ENCODE results near the gene CSNK2A1.

Gene CSNK2A1

DNA sequence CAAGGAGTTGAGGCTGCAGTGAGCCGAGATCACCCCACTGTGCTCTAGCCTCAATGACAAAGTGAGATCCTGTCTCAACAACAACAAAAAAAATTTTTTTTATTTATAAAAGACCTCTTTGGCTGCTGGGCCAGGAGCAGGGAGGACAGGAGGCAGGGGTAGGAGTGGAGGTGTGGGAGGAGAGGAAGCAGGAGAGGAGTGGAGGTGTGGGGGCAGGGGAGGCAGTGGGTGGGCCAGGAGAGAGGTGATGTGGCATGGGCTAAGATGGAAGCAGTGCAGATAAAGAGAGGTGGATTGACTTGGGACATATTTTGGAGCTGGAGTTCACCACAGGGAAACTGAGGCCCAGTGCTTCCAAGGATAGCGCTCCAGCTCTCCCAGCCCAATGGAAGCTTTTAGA lies 13.4 kb upstream of the CSNK2A1 start:
- Histone ChIP-seq H3K4me2 (ENCODE audit: low read depth, low read length, poor library complexity, severe bottlenecking) (no peak overlapping the region), H2AFZ (ENCODE audit: low read depth, low read length, severe bottlenecking) (no peak overlapping the region), H3K9me2 (replicated peaks; ENCODE audit: insufficient read depth, low read length) (no peaks in the 10 kb centered on the region), H3F3A (ENCODE audit: insufficient read depth) (no peaks in the 10 kb centered on the region), H4K20me1 (ENCODE audit: low read depth, low read length) (no peaks in the 10 kb centered on the region), H3K27ac (ENCODE audit: low read depth, low read length) (no peak overlapping the region), H3K9ac (ENCODE audit: low read length) (no peak overlapping the region), H3K27me3 (ENCODE audit: low read length) (no peaks in the 10 kb centered on the region), H3K36me3 (ENCODE audit: low read length) (no peaks in the 10 kb centered on the region), H3K4me3 (ENCODE audit: insufficient read depth, low read length, poor library complexity, severe bottlenecking) (no peak overlapping the region), H3K79me2 (ENCODE audit: insufficient read depth, low read length) (no peaks in the 10 kb centered on the region), H3K9me3 (ENCODE audit: insufficient read depth, low read length) (no peaks in the 10 kb centered on the region)
- TF ChIP-seq, protein P1, sequence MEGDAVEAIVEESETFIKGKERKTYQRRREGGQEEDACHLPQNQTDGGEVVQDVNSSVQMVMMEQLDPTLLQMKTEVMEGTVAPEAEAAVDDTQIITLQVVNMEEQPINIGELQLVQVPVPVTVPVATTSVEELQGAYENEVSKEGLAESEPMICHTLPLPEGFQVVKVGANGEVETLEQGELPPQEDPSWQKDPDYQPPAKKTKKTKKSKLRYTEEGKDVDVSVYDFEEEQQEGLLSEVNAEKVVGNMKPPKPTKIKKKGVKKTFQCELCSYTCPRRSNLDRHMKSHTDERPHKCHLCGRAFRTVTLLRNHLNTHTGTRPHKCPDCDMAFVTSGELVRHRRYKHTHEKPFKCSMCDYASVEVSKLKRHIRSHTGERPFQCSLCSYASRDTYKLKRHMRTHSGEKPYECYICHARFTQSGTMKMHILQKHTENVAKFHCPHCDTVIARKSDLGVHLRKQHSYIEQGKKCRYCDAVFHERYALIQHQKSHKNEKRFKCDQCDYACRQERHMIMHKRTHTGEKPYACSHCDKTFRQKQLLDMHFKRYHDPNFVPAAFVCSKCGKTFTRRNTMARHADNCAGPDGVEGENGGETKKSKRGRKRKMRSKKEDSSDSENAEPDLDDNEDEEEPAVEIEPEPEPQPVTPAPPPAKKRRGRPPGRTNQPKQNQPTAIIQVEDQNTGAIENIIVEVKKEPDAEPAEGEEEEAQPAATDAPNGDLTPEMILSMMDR (IDR thresholded peaks at IDR 0.05; ENCODE audit: insufficient read depth, low read length, poor library complexity, severe bottlenecking), result no peak
- TF ChIP-seq EZH2phosphoT487 (conservative IDR thresholded peaks at IDR 0.05; ENCODE audit: low read length), result no peak

DNA sequence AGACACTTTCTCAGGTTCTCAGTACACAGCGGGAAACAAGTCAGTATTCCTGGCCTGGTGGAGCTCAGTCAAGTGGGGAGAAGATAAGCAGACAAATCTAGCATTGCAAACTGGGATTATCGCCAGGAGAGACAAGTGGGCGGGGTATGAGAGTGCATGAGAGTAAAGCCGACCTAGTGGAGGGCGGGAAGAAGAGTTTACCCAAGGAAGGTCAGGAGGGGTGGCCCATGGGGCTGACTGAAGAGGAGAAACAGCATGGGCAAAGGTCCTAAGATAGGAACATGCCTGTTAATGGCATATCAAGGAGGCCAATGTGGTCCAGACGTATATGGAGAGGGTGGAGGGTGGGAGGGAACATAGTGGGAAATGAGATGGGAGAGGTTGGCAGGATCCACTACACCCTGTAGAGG lies 12.4 kb upstream of the CSNK2A1 start:
- H2AFZ ChIP-seq (ENCODE audit: low read depth, low read length, severe bottlenecking), result no peak overlapping the region
- H3K4me2 ChIP-seq (ENCODE audit: low read depth, low read length, poor library complexity, severe bottlenecking), result no peak overlapping the region
- no peak overlapping the region for H3K4me3 ChIP-seq (ENCODE audit: insufficient read depth, low read length, poor library complexity, severe bottlenecking)
- H3K9me2 ChIP-seq (replicated peaks; ENCODE audit: insufficient read depth, low read length), result no peaks in the 10 kb centered on the region
- H3F3A ChIP-seq (ENCODE audit: insufficient read depth), result no peaks in the 10 kb centered on the region
- H4K20me1 ChIP-seq (ENCODE audit: low read depth, low read length), result no peaks in the 10 kb centered on the region
- no peaks in the 10 kb centered on the region for H3K36me3 ChIP-seq (ENCODE audit: low read length)
- H3K27me3 ChIP-seq (ENCODE audit: low read length), result no peaks in the 10 kb centered on the region
- no peak overlapping the region for H3K27ac ChIP-seq (ENCODE audit: low read depth, low read length)
- no peak for TF ChIP-seq EZH2phosphoT487 (conservative IDR thresholded peaks at IDR 0.05; ENCODE audit: low read length)
- H3K79me2 ChIP-seq (ENCODE audit: insufficient read depth, low read length), result no peaks in the 10 kb centered on the region
- no peaks in the 10 kb centered on the region for H3K9me3 ChIP-seq (ENCODE audit: insufficient read depth, low read length)
- H3K9ac ChIP-seq (ENCODE audit: low read length), result no peak overlapping the region

DNA sequence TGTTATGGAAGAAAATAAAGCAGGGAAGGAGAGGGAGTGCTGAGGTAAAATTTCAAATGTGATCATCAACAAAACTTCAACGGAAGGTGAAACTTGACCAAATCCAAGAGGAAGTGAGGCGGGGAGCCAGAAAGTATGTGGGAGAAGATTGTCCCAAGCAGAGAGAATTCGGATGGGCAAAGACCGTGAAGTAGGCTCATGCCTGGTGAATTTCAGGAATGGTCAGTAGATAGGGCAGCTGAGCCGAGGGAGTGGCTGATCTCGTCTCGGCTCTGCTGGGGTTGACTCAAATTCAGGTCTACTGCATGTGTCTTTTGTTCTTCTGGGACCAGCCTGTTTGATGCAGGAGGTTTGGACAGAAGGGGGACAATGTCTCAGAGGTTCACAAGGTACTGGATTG lies 7.0 kb upstream of the CSNK2A1 start:
- H3K4me2 ChIP-seq (ENCODE audit: low read depth, low read length, poor library complexity, severe bottlenecking), result no peak overlapping the region
- H3K9ac ChIP-seq (ENCODE audit: low read length), result no peak overlapping the region
- no peaks in the 10 kb centered on the region for H4K20me1 ChIP-seq (ENCODE audit: low read depth, low read length)
- no peak overlapping the region for H2AFZ ChIP-seq (ENCODE audit: low read depth, low read length, severe bottlenecking)
- no peaks in the 10 kb centered on the region for H3K79me2 ChIP-seq (ENCODE audit: insufficient read depth, low read length)
- TF ChIP-seq, protein P1 (IDR thresholded peaks at IDR 0.05; ENCODE audit: insufficient read depth, low read length, poor library complexity, severe bottlenecking), result no peak
- no peak for TF ChIP-seq EZH2phosphoT487 (conservative IDR thresholded peaks at IDR 0.05; ENCODE audit: low read length)
- H3K27me3 ChIP-seq (ENCODE audit: low read length), result no peaks in the 10 kb centered on the region
- no peaks in the 10 kb centered on the region for H3K36me3 ChIP-seq (ENCODE audit: low read length)
- H3K27ac ChIP-seq (ENCODE audit: low read depth, low read length), result no peak overlapping the region
- no peaks in the 10 kb centered on the region for H3K9me3 ChIP-seq (ENCODE audit: insufficient read depth, low read length)
- no peaks in the 10 kb centered on the region for H3K9me2 ChIP-seq (replicated peaks; ENCODE audit: insufficient read depth, low read length)
- H3F3A ChIP-seq (ENCODE audit: insufficient read depth), result no peaks in the 10 kb centered on the region
- H3K4me3 ChIP-seq (ENCODE audit: insufficient read depth, low read length, poor library complexity, severe bottlenecking), result no peak overlapping the region

DNA sequence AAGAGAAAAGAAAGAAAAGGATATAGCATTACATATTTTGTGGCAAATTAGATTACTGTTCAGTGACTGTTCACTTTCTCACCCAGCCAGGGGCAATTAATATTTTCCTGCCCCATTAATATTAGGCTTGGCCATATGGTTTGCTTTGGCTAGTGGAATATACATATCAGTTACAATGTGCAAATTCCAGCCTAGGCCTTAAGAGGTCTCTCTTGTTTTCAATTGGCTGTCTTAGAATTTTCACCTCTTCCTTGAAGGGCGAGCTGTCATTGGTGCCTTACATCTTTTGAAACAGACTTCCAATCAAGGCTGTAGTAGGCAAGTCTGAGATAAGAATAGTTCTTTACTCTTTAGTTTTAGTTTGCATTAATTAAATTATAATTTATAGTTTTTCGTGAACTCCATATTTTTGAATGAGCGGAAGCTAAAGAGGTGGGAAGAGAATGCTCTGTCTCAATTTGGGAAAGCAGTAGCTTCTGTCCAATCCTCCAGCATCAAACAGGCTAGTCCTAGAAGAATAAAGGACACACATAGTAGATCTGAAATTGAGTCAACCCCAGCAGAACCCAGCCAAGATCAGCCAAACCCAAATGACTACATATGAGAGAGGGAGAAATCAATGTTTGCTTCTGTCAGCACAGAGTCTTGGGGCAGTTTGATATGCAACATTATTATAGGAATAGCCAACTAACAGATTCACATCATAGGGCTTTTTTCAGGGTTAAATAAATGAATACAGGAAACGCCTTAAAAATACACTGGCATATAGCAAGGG lies 6.3 kb upstream of the CSNK2A1 start:
- H3K4me2 ChIP-seq (ENCODE audit: low read depth, low read length, poor library complexity, severe bottlenecking), result no peak overlapping the region
- H3K79me2 ChIP-seq (ENCODE audit: insufficient read depth, low read length), result no peaks in the 10 kb centered on the region
- H3K36me3 ChIP-seq (ENCODE audit: low read length), result no peaks in the 10 kb centered on the region
- no peaks in the 10 kb centered on the region for H3K9me2 ChIP-seq (replicated peaks; ENCODE audit: insufficient read depth, low read length)
- H3K9ac ChIP-seq (ENCODE audit: low read length), result no peak overlapping the region
- TF ChIP-seq EZH2phosphoT487 (conservative IDR thresholded peaks at IDR 0.05; ENCODE audit: low read length), result no peak
- TF ChIP-seq, protein P1 (IDR thresholded peaks at IDR 0.05; ENCODE audit: insufficient read depth, low read length, poor library complexity, severe bottlenecking), result no peak
- H3K4me3 ChIP-seq (ENCODE audit: insufficient read depth, low read length, poor library complexity, severe bottlenecking), result no peak overlapping the region
- H3K27ac ChIP-seq (ENCODE audit: low read depth, low read length), result no peak overlapping the region
- H2AFZ ChIP-seq (ENCODE audit: low read depth, low read length, severe bottlenecking), result no peak overlapping the region
- H4K20me1 ChIP-seq (ENCODE audit: low read depth, low read length), result no peaks in the 10 kb centered on the region
- no peaks in the 10 kb centered on the region for H3K9me3 ChIP-seq (ENCODE audit: insufficient read depth, low read length)
- H3F3A ChIP-seq (ENCODE audit: insufficient read depth), result no peaks in the 10 kb centered on the region
- no peaks in the 10 kb centered on the region for H3K27me3 ChIP-seq (ENCODE audit: low read length)

Data from SU-DHL-6 (cell line).